GM23248 (cell line): Measurements from ENCODE around the gene MAN1C1. TPM values are rescaled to one million over a fixed set of nuclear protein-coding genes. Genes with fewer than 3 reads are reported as not detected.
"Not testable (repeated sequence)": the region's sequence is repeated elsewhere in the genome, so short reads cannot be mapped to it uniquely, and the experiment has no call there.

Experiments used
- DNase-seq: peaks from one replicate; pipeline ENCODE4 v3.0.0-alpha.2; 2015
- H2AFZ ChIP-seq: fragments of 200-600 bp; sonication (generic); 2 replicates; pipeline ENCODE4 v1.6.1; 2016; ENCODE audit warnings: antibody characterized with exemption
- H3F3A ChIP-seq: fragments of 200-600 bp; sonication (generic); 2 replicates; pipeline ENCODE4 v1.6.1; 2016; ENCODE audit warnings: mild to moderate bottlenecking, antibody characterized with exemption, mixed run types; ENCODE audit not compliant: insufficient read depth
- H3K27ac ChIP-seq: fragments of 200-600 bp; sonication (generic); 2 replicates; pipeline ENCODE4 v1.5.1; 2016; ENCODE audit warnings: mild to moderate bottlenecking
- H3K27me3 ChIP-seq: fragments of 200-600 bp; sonication (generic); replicated peaks from 2 replicates; pipeline ENCODE4 v1.6.1; 2016; ENCODE audit warnings: mild to moderate bottlenecking; ENCODE audit not compliant: insufficient read depth
- H3K36me3 ChIP-seq: fragments of 200-600 bp; sonication (generic); 2 replicates; pipeline ENCODE4 v1.6.1; 2016; ENCODE audit warnings: low read depth, mild to moderate bottlenecking
- H3K4me1 ChIP-seq: fragments of 200-600 bp; sonication (generic); 2 replicates; pipeline ENCODE4 v1.6.1; 2016; ENCODE audit warnings: mild to moderate bottlenecking; ENCODE audit not compliant: insufficient read depth
- H3K4me2 ChIP-seq: fragments of 200-600 bp; sonication (generic); one replicate; pipeline ENCODE4 v1.6.1; 2016; ENCODE audit warnings: mild to moderate bottlenecking; ENCODE audit not compliant: unreplicated experiment
- H3K4me3 ChIP-seq: fragments of 200-600 bp; sonication (generic); 2 replicates; pipeline ENCODE4 v1.5.1; 2016; ENCODE audit warnings: mild to moderate bottlenecking
- H3K79me2 ChIP-seq: fragments of 200-600 bp; sonication (generic); 2 replicates; pipeline ENCODE4 v1.6.1; 2016; ENCODE audit warnings: mild to moderate bottlenecking; ENCODE audit not compliant: insufficient read depth
- H3K9ac ChIP-seq: fragments of 200-600 bp; sonication (generic); 2 replicates; pipeline ENCODE4 v1.6.1; 2016; ENCODE audit warnings: mild to moderate bottlenecking
- H3K9me2 ChIP-seq: fragments of 200-600 bp; sonication (generic); 2 replicates; pipeline ENCODE4 v1.6.1; 2016; ENCODE audit warnings: mixed run types, mild to moderate bottlenecking, moderate library complexity; ENCODE audit not compliant: insufficient read depth
- H3K9me3 ChIP-seq: fragments of 200-600 bp; sonication (generic); one replicate; pipeline ENCODE4 v1.6.1; 2017; ENCODE audit warnings: low read depth
- H4K20me1 ChIP-seq: fragments of 200-600 bp; sonication (generic); 2 replicates; pipeline ENCODE4 v1.6.0; 2016; ENCODE audit not compliant: insufficient read depth
- EZH2 ChIP-seq: fragments of 200-600 bp; sonication (generic); IDR thresholded peaks from 2 replicates; pipeline ENCODE4 v1.6.1; 2018; ENCODE audit warnings: antibody characterized with exemption, mild to moderate bottlenecking; ENCODE audit not compliant: insufficient read depth, poor library complexity, severe bottlenecking
- EZH2phosphoT487 ChIP-seq: fragments of 200-600 bp; sonication (generic); IDR thresholded peaks from 2 replicates; pipeline ENCODE4 v1.6.1; 2018; ENCODE audit warnings: antibody characterized with exemption, moderate library complexity, mild to moderate bottlenecking, low read depth; ENCODE audit not compliant: insufficient read depth
- WGBS, 2 experiments: methylation state at CpG; one replicate each; pipeline ENCODE4 v1.1.6; 2015 to 2017; ENCODE audit warnings: low lambda C conversion rate in 2 of 2, low coverage in 1 of 2; ENCODE audit errors: missing lambda C conversion rate in 2 of 2; 5-methylcytosine and 5-hydroxymethylcytosine counted together
- in situ Hi-C: fragments of 300-500 bp; cut with MboI; formaldehyde crosslinking; loops from 2 replicates; pipeline ENCODE4 v1.15.0; 2020
- polyA plus RNA-seq: library from polyadenylated mRNA; unstranded; fragments of >200 nt; fragmentation: Nextera tagmentation; extraction: Ambion mirVana; gene quantifications from 2 replicates; pipeline ENCODE4 v1.2.1, GENCODE V29; 2016
- total RNA-seq: library from RNA; depleted of rRNA; stranded (reverse); fragments of >200 nt; shearing (Covaris generic); gene quantifications from 2 replicates; pipeline ENCODE4 v1.2.3, GENCODE V29; 2014

The MAN1C1 gene
- total and polyA plus RNA-seq, 2 experiments from 2014 or later, result 0.29 to 1.1 TPM

- Histone ChIP-seq H3K27ac (no peak overlapping the region), H3K36me3 (no peaks in the 10 kb centered on the region), H3K79me2 (no peaks in the 10 kb centered on the region), H3F3A (no peaks in the 10 kb centered on the region), H3K9me3 (no peaks in the 10 kb centered on the region), H3K4me2 (no peak overlapping the region), H3K4me1 (no peaks in the 10 kb centered on the region), H3K9me2 (no peaks in the 10 kb centered on the region), H3K9ac (no peak overlapping the region), H2AFZ (no peak overlapping the region), H3K4me3 (no peak overlapping the region), H3K27me3 (0 out of 2 replicates have a peak, but pooled peaks cover 2% of the 10 kb centered on the region), H4K20me1 (no peaks in the 10 kb centered on the region)
- 76 to 84% methylated on average over 7 of the region's 7 CpGs for WGBS, 2 experiments
- TF ChIP-seq EZH2 (no peak), EZH2phosphoT487 (no peak)
- no peak for DNase-seq
- in situ Hi-C loops, result no loop called here
Observed at GRCh38 chr1:25599969-25600610, 16.5 kb upstream of the MAN1C1 start.

- DNase-seq, H3K9me2 ChIP-seq, H3K9ac ChIP-seq, H3K9me3 ChIP-seq, H3K36me3 ChIP-seq, H2AFZ ChIP-seq, H3F3A ChIP-seq, H3K79me2 ChIP-seq, H3K4me2 ChIP-seq, H3K27ac ChIP-seq, in situ Hi-C loops, H3K4me1 ChIP-seq, H4K20me1 ChIP-seq, H3K4me3 ChIP-seq: not testable (repeated sequence)
- H3K27me3 ChIP-seq, result 0 out of 2 replicates have a peak, but pooled peaks cover 12% of the 10 kb centered on the region
- 61 to 80% methylated on average over 4 to 5 of the region's 5 CpGs for WGBS, 2 experiments
Observed at GRCh38 chr1:25600971-25601699, 15.5 kb upstream of the MAN1C1 start.

- H4K20me1 ChIP-seq, H3K9me2 ChIP-seq, H3K9ac ChIP-seq, H3F3A ChIP-seq, H3K4me1 ChIP-seq, H3K27ac ChIP-seq, H3K36me3 ChIP-seq, H3K9me3 ChIP-seq, H3K4me3 ChIP-seq, in situ Hi-C loops, H3K4me2 ChIP-seq, H2AFZ ChIP-seq, H3K79me2 ChIP-seq, DNase-seq: not testable (repeated sequence)
- H3K27me3 ChIP-seq, result 0 out of 2 replicates have a peak, but pooled peaks cover 12% of the 10 kb centered on the region
- 85% methylated on average over 24 of the region's 55 CpGs; no CpG with 5 or more reads in 1 of the 2 experiments for WGBS, 2 experiments
Observed at GRCh38 chr1:25603779-25604538, 12.6 kb upstream of the MAN1C1 start.

GRCh38 chr1:25607123-25607522 lies 9.5 kb upstream of the MAN1C1 start:
- WGBS, 2 experiments, result 75 to 77% methylated on average over 5 of the region's 5 CpGs
- Histone ChIP-seq H3K4me3 (no peak overlapping the region), H3K79me2 (no peaks in the 10 kb centered on the region), H3K36me3 (no peaks in the 10 kb centered on the region), H3K27me3 (peaks cover 31% of the 10 kb centered on the region), H3K9me2 (no peaks in the 10 kb centered on the region), H3K27ac (no peak overlapping the region), H3F3A (no peaks in the 10 kb centered on the region), H3K4me2 (no peak overlapping the region), H3K4me1 (no peaks in the 10 kb centered on the region), H3K9me3 (no peaks in the 10 kb centered on the region), H2AFZ (no peak overlapping the region), H4K20me1 (no peaks in the 10 kb centered on the region), H3K9ac (no peak overlapping the region)
- TF ChIP-seq EZH2, result no peak
- no peak for TF ChIP-seq EZH2phosphoT487
- no peak for DNase-seq
- in situ Hi-C loops, result no loop called here
